Ovary (tissue), 9 donors: ENCODE data around the gene TMEM54. TPM values are rescaled to one million over a fixed set of nuclear protein-coding genes. Genes with fewer than 3 reads are reported as not detected.

Experiments
- DNase-seq, 5 donors: peaks; one replicate each; pipeline ENCODE4 v3.0.0-alpha.2; 2019 to 2020
- H3K27ac ChIP-seq, 2 donors: fragments of 200-600 bp; one replicate each; pipeline versions ENCODE4 v1.5.1 to v1.8.0; 2019 to 2022
- H3K27me3 ChIP-seq: fragments of 200-600 bp; one replicate; pipeline ENCODE4 v1.8.0; 2022
- H3K36me3 ChIP-seq: fragments of 200-600 bp; sonication (generic); one replicate; pipeline ENCODE4 v1.5.1; 2019
- H3K4me1 ChIP-seq: one replicate; pipeline ENCODE4 v1.8.1; 2013; ENCODE audit warnings: mild to moderate bottlenecking, moderate library complexity; ENCODE audit not compliant: insufficient read depth
- H3K4me3 ChIP-seq: fragments of 200-600 bp; sonication (generic); one replicate; pipeline ENCODE4 v1.5.1; 2017
- H3K9me3 ChIP-seq, 2 donors: fragments of 200-600 bp in 1 of 2; sonication (generic) in 1 of 2; one replicate each; pipeline versions ENCODE4 v1.5.1 to v1.8.1; 2013 to 2019; ENCODE audit warnings: mild to moderate bottlenecking in 1 of 2, moderate library complexity in 1 of 2
- EP300 ChIP-seq: sonication (generic); formaldehyde crosslinking; IDR thresholded peaks from one replicate; pipeline ENCODE4 v1.6.1; 2017; ENCODE audit warnings: antibody characterized with exemption
- POLR2A ChIP-seq: fragments of 450-650 bp; IDR thresholded peaks from one replicate; pipeline ENCODE4 v1.6.1; 2017; ENCODE audit warnings: antibody characterized with exemption, mild to moderate bottlenecking, moderate library complexity
- WGBS, 3 donors: extraction: QIAGEN DNeasy Blood & Tissue Kit in 1 of 3; methylation state at CpG; one replicate each; pipeline versions ENCODE4 v1.1.5 to v1.1.7; 2013 to 2017; 5-methylcytosine and 5-hydroxymethylcytosine counted together
- intact Hi-C, 4 donors: fragments of 100-400 bp; cut with DNase I; formaldehyde crosslinking; loops; one replicate each; pipeline versions ENCODE4 v1.11.0 to v1.15.1; 2022 to 2023
- polyA plus RNA-seq, 2 donors: library from polyadenylated mRNA; stranded (reverse); fragments of 200-250 nt in 1 of 2; fragments of 350-450 nt in 1 of 2; fragmentation: Illumina TruSeq in 1 of 2; extraction: RNeasy Lipid Tissue Mini Kit (QIAGEN cat#74804) in 1 of 2; gene quantifications; one replicate each; pipeline ENCODE4 v1.2.3, GENCODE V29; 2013 to 2014
- total RNA-seq, 7 donors: library from RNA; depleted of rRNA in 2 of 7; stranded (reverse); fragments of >200 nt in 2 of 7; fragmentation: NEBNext Ultra II Directional in 3 of 7; extraction: Animal tissue kit (Norgen Biotek cat#: 25700) in 3 of 7; gene quantifications; one replicate each; pipeline versions ENCODE4 v1.1.0 to v1.2.4, GENCODE V29; 2016 to 2023
- TF ChIP-seq, protein P1 (sequence below), 3 donors: fragments of 450-650 bp in 2 of 3; fragments of 200-600 bp in 1 of 3; IDR thresholded peaks; one replicate each; pipeline versions ENCODE4 v1.5.1 to v1.8.0; 2016 to 2022; ENCODE audit warnings: antibody characterized with exemption in 3 of 3, mild to moderate bottlenecking in 1 of 3
- donor health status: DM: no; HTN: no; CAD: no; lungs with moderate emphysema.
- donor health status: DM: no; HTN: no; CAD: no.
- donor health status: Bipolar disorder and iron deficiency.
- donor health status: DM: yes; HTN: yes; CAD: no.
- donor health status: DM: no; HTN: no; CAD: no.
- donor health status: DM: yes; HTN: yes; CAD: no.

The TMEM54 gene
- total and polyA plus RNA-seq, 9 donors = 0.85 to 64.0 (median 23.3) TPM

DNA sequence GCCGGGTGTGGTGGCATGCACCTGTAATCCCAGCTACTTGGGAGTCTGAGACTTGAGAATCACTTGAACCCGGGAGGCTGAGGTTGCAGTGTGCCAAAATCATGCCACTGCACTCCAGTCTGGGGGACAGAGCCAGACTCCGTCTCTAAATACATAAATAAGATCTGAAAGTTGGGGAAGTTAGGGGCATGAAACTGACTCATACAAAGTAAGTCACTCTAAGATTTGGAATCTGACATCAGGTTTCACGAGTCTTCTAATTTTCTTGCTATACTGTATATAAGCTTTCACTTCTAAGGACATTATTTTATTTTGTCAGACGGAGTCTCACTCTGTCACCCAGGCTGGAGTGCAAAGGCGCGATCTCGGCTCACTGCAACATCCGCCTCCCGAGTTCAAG, 33.3 kb upstream of the TMEM54 start:
- H3K27me3 ChIP-seq = no peaks in the 10 kb centered on the region
- H3K36me3 ChIP-seq = no peaks in the 10 kb centered on the region
- DNase-seq = no peak
- no peak overlapping the region for H3K4me3 ChIP-seq
- peaks cover 1% of the 10 kb centered on the region for H3K4me1 ChIP-seq
- intact Hi-C loops = loop anchor here (5.0 to 10.0 kb wide), 4 partner anchors 70 to 150 kb away; partner anchors contain the start of gene AZIN2 (in 3 of the 4)
- no peaks in the 10 kb centered on the region for H3K9me3 ChIP-seq
- 91 to 94% (median 93%) methylated on average over 10 of the region's 10 CpGs for WGBS, 3 donors
- TF ChIP-seq, protein P1, sequence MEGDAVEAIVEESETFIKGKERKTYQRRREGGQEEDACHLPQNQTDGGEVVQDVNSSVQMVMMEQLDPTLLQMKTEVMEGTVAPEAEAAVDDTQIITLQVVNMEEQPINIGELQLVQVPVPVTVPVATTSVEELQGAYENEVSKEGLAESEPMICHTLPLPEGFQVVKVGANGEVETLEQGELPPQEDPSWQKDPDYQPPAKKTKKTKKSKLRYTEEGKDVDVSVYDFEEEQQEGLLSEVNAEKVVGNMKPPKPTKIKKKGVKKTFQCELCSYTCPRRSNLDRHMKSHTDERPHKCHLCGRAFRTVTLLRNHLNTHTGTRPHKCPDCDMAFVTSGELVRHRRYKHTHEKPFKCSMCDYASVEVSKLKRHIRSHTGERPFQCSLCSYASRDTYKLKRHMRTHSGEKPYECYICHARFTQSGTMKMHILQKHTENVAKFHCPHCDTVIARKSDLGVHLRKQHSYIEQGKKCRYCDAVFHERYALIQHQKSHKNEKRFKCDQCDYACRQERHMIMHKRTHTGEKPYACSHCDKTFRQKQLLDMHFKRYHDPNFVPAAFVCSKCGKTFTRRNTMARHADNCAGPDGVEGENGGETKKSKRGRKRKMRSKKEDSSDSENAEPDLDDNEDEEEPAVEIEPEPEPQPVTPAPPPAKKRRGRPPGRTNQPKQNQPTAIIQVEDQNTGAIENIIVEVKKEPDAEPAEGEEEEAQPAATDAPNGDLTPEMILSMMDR (IDR thresholded peaks at IDR 0.05) = no peak
- TF ChIP-seq POLR2A (no peak), EP300 (no peak)
- H3K27ac ChIP-seq = no peak overlapping the region

DNA sequence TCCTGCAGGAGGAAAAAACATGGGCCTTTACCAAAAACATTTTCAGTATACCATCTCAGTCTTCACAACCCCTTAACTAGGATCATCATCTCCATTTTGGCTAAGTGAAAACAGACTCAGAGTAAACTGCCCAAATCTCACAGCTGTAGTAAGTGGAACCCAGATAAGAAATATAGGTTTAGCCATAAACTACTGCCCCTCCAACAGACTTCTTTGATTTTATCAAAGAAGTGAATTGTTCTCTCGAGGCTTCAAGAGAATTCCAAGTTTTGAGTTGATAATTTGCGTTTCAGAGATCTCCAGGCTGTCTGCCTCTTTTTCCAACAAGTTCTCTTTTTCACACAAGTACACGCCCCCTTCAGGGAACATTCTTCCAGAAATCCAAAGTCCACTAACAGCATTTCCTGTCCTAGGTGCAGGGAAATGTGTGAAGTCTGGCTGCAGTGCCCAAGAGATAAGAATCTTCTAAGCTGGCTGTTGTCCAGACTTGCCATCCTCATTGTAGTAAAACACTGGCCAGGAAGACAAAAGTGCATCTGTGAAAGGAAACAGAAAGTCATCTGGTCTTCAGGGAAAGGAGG, 32.6 kb upstream of the TMEM54 start:
- peaks cover 1% of the 10 kb centered on the region for H3K4me1 ChIP-seq
- H3K9me3 ChIP-seq = no peaks in the 10 kb centered on the region
- WGBS, 3 donors = 15 to 25% (median 19%) methylated on average over 3 of the region's 3 CpGs
- H3K4me3 ChIP-seq = no peak overlapping the region
- no peaks in the 10 kb centered on the region for H3K27me3 ChIP-seq
- H3K36me3 ChIP-seq = no peaks in the 10 kb centered on the region
- DNase-seq = no peak
- intact Hi-C loops = loop anchor here (5.0 to 10.0 kb wide), 4 partner anchors 71 to 151 kb away; partner anchors contain the start of gene AZIN2 (in 3 of the 4)
- no peak overlapping the region for H3K27ac ChIP-seq
- TF ChIP-seq EP300 = no peak
- TF ChIP-seq, protein P1 (IDR thresholded peaks at IDR 0.05) = no peak
- TF ChIP-seq POLR2A = no peak

DNA sequence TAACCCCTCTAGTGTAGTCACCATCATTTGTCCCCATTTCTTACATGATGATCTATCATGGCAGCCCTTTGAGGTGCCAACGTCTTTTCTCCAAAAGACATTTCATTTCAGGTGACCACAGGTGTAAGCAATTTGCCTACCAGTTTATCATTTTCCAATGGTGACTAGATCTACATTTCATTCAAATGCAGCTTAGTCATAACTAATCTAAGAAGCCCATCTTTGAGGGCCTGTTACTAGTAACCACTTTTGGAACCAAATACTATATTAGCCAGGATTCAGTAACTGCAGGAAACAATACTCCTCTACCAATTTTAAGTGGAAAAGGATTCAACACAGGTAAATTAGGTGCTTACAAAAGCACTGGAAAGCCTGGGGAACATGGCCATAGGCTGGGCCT, 30.6 kb upstream of the TMEM54 start:
- DNase-seq = no peak
- Histone ChIP-seq H3K27ac (no peak overlapping the region), H3K36me3 (no peaks in the 10 kb centered on the region), H3K9me3 (no peaks in the 10 kb centered on the region), H3K4me3 (no peak overlapping the region), H3K27me3 (no peaks in the 10 kb centered on the region), H3K4me1 (peaks cover 1% of the 10 kb centered on the region)
- intact Hi-C loops = loop anchor here (5.0 to 10.0 kb wide), 4 partner anchors 73 to 153 kb away; partner anchors contain the start of gene AZIN2 (in 3 of the 4)
- TF ChIP-seq POLR2A (no peak), EP300 (no peak)
- TF ChIP-seq, protein P1 (IDR thresholded peaks at IDR 0.05) = no peak
- WGBS, 3 donors = 86 to 89% (median 88%) methylated on average over 1 of the region's 1 CpG

DNA sequence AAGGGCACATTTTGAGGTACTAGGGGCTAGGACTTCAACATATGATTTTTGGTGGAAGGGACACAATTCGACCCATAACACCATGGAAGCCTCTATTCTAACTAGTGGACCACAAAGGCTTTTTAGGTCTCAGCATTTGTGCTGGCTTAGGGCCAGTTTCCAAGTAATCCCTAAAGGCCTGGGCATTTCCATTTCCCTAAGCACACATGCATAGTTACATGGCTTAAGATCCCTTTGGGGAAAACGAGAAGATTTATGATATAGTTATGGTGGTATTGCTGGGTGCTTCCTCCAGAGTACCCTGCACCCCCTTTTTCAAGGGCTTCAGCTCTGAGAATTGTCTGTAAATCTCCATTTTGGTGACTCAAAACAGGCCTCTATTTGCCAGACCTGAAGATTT, 28.2 kb upstream of the TMEM54 start:
- no peaks in the 10 kb centered on the region for H3K9me3 ChIP-seq
- H3K4me1 ChIP-seq = peaks cover 3% of the 10 kb centered on the region
- no peak overlapping the region for H3K4me3 ChIP-seq
- WGBS, 3 donors = 73 to 82% (median 76%) methylated on average over 2 of the region's 2 CpGs
- DNase-seq = no peak
- intact Hi-C loops = no loop called here
- H3K27ac ChIP-seq = no peak overlapping the region
- H3K27me3 ChIP-seq = no peaks in the 10 kb centered on the region
- H3K36me3 ChIP-seq = no peaks in the 10 kb centered on the region
- TF ChIP-seq, protein P1 (IDR thresholded peaks at IDR 0.05) = no peak
